Large intestine (tissue), 3 donors: Measurements from ENCODE around the gene NEK11. TPM values are rescaled to one million over a fixed set of nuclear protein-coding genes. Genes with fewer than 3 reads are reported as not detected.
"Not testable (repeated sequence)": the region's sequence is repeated elsewhere in the genome, so short reads cannot be mapped to it uniquely, and the experiment has no call there.

Source experiments
- DNase-seq, 2 donors: peaks; one replicate each; pipeline versions ENCODE4 v3.0.0 to v3.0.0-alpha.2; 2013
- H3K27ac ChIP-seq: one replicate; pipeline ENCODE4 v1.5.1; 2013; ENCODE audit warnings: low read length
- H3K27me3 ChIP-seq: 2 replicates; pipeline ENCODE4 v1.6.1; 2013; ENCODE audit warnings: low read length; ENCODE audit not compliant: control insufficient read depth, insufficient read depth
- H3K36me3 ChIP-seq: 2 replicates; pipeline ENCODE4 v1.6.1; 2013; ENCODE audit warnings: low read length; ENCODE audit not compliant: control insufficient read depth, insufficient read depth
- H3K4me1 ChIP-seq: one replicate; pipeline ENCODE4 v1.6.1; 2013; ENCODE audit warnings: low read length; ENCODE audit not compliant: control insufficient read depth, insufficient read depth
- H3K4me3 ChIP-seq: one replicate; pipeline ENCODE4 v1.5.1; 2013; ENCODE audit warnings: low read length
- H3K9me3 ChIP-seq: one replicate; pipeline ENCODE4 v1.6.1; 2013; ENCODE audit warnings: mild to moderate bottlenecking, low read depth, low read length, moderate library complexity; ENCODE audit not compliant: control insufficient read depth
- WGBS: methylation state at CpG from one replicate; pipeline ENCODE4 v1.1.5; 2013; ENCODE audit warnings: low lambda C conversion rate; ENCODE audit not compliant: insufficient coverage; 5-methylcytosine and 5-hydroxymethylcytosine counted together
- polyA plus RNA-seq: library from polyadenylated mRNA; unstranded; fragments of 120-200 nt; gene quantifications from one replicate; pipeline ENCODE4 v1.2.1, GENCODE V29; 2013

NEK11 gene
- polyA plus RNA-seq, 1 donor = 10.5 TPM

- Histone ChIP-seq H3K4me3 (no peak overlapping the region), H3K4me1 (no peaks in the 10 kb centered on the region), H3K27me3 (no peaks in the 10 kb centered on the region), H3K36me3 (peaks cover 3% of the 10 kb centered on the region), H3K9me3 (no peaks in the 10 kb centered on the region), H3K27ac (no peak overlapping the region)
- WGBS = no CpG with 5 or more reads among the region's 2 CpGs
- no peak for DNase-seq
Measured at GRCh38 chr3:131323792-131324191, 297.1 kb downstream of the NEK11 start.

- H3K4me3 ChIP-seq = no peak overlapping the region
- H3K36me3 ChIP-seq = peaks cover 3% of the 10 kb centered on the region
- no peak for DNase-seq
- no peak overlapping the region for H3K27ac ChIP-seq
- H3K9me3 ChIP-seq = no peaks in the 10 kb centered on the region
- H3K27me3 ChIP-seq = no peaks in the 10 kb centered on the region
- no peaks in the 10 kb centered on the region for H3K4me1 ChIP-seq
Measured at GRCh38 chr3:131324923-131325322, 298.2 kb downstream of the NEK11 start.

GRCh38 chr3:131326307-131326706 is 299.6 kb downstream of the NEK11 start:
- H3K4me3 ChIP-seq = no peak overlapping the region
- peaks cover 3% of the 10 kb centered on the region for H3K36me3 ChIP-seq
- no peaks in the 10 kb centered on the region for H3K4me1 ChIP-seq
- no peaks in the 10 kb centered on the region for H3K27me3 ChIP-seq
- no peaks in the 10 kb centered on the region for H3K9me3 ChIP-seq
- no peak overlapping the region for H3K27ac ChIP-seq
- WGBS = 100% methylated on average over 1 of the region's 1 CpG
- DNase-seq = no peak

GRCh38 chr3:131328721-131329120 is 302.0 kb downstream of the NEK11 start:
- no peak overlapping the region for H3K27ac ChIP-seq
- no peaks in the 10 kb centered on the region for H3K9me3 ChIP-seq
- H3K27me3 ChIP-seq = no peaks in the 10 kb centered on the region
- WGBS = no CpG with 5 or more reads among the region's 3 CpGs
- DNase-seq = no peak
- peaks cover 3% of the 10 kb centered on the region for H3K36me3 ChIP-seq
- H3K4me1 ChIP-seq = no peaks in the 10 kb centered on the region
- no peak overlapping the region for H3K4me3 ChIP-seq

- WGBS = no CpG with 5 or more reads among the region's 5 CpGs
- Histone ChIP-seq H3K27me3 (no peaks in the 10 kb centered on the region), H3K36me3 (peaks cover 3% of the 10 kb centered on the region), H3K4me1 (no peaks in the 10 kb centered on the region), H3K4me3 (no peak overlapping the region), H3K9me3 (no peaks in the 10 kb centered on the region), H3K27ac (no peak overlapping the region)
- no peak for DNase-seq
Measured at GRCh38 chr3:131329774-131330173, 303.1 kb downstream of the NEK11 start.

GRCh38 chr3:131331456-131332085 is 304.9 kb downstream of the NEK11 start:
- not testable (repeated sequence) for H3K27me3 ChIP-seq, H3K36me3 ChIP-seq, DNase-seq, H3K27ac ChIP-seq, H3K9me3 ChIP-seq, H3K4me3 ChIP-seq, H3K4me1 ChIP-seq
- WGBS = no CpG with 5 or more reads among the region's 27 CpGs

GRCh38 chr3:131338948-131339640 is 312.4 kb downstream of the NEK11 start:
- Histone ChIP-seq H3K36me3 (no peaks in the 10 kb centered on the region), H3K27me3 (no peaks in the 10 kb centered on the region), H3K27ac (no peak overlapping the region), H3K4me1 (no peaks in the 10 kb centered on the region), H3K9me3 (peaks cover 5% of the 10 kb centered on the region), H3K4me3 (no peak overlapping the region)
- 100% methylated on average over 1 of the region's 3 CpGs for WGBS
- no peak for DNase-seq

GRCh38 chr3:131341761-131342160 is 315.1 kb downstream of the NEK11 start:
- DNase-seq = no peak
- Histone ChIP-seq H3K4me3 (no peak overlapping the region), H3K27me3 (no peaks in the 10 kb centered on the region), H3K9me3 (peaks cover 5% of the 10 kb centered on the region), H3K4me1 (no peaks in the 10 kb centered on the region), H3K27ac (no peak overlapping the region), H3K36me3 (no peaks in the 10 kb centered on the region)
- no CpG with 5 or more reads among the region's 2 CpGs for WGBS

GRCh38 chr3:131348911-131349310 is 322.2 kb downstream of the NEK11 start:
- Histone ChIP-seq H3K4me1 (no peaks in the 10 kb centered on the region), H3K9me3 (no peaks in the 10 kb centered on the region), H3K4me3 (no peak overlapping the region), H3K27ac (no peak overlapping the region), H3K27me3 (no peaks in the 10 kb centered on the region), H3K36me3 (no peaks in the 10 kb centered on the region)
- WGBS = no CpG with 5 or more reads among the region's 2 CpGs
- no peak for DNase-seq

GRCh38 chr3:131349454-131349853 is 322.8 kb downstream of the NEK11 start:
- no peak for DNase-seq
- Histone ChIP-seq H3K4me1 (no peaks in the 10 kb centered on the region), H3K27ac (no peak overlapping the region), H3K4me3 (no peak overlapping the region), H3K9me3 (no peaks in the 10 kb centered on the region), H3K36me3 (no peaks in the 10 kb centered on the region), H3K27me3 (no peaks in the 10 kb centered on the region)
- WGBS = no CpG with 5 or more reads among the region's 5 CpGs

GRCh38 chr3:131349946-131350347 is 323.3 kb downstream of the NEK11 start:
- H3K4me1 ChIP-seq = no peaks in the 10 kb centered on the region
- DNase-seq = no peak
- no peaks in the 10 kb centered on the region for H3K36me3 ChIP-seq
- no peaks in the 10 kb centered on the region for H3K9me3 ChIP-seq
- H3K4me3 ChIP-seq = no peak overlapping the region
- no peaks in the 10 kb centered on the region for H3K27me3 ChIP-seq
- WGBS = no CpG with 5 or more reads among the region's 4 CpGs
- H3K27ac ChIP-seq = no peak overlapping the region
